NCI-H2227 treated with DMSO at 0.1 percent for 48 hours (cell line): Measurements from ENCODE around the gene TNK1.
"Not testable (repeated sequence)": the region's sequence is repeated elsewhere in the genome, so short reads cannot be mapped to it uniquely, and the experiment has no call there.

Experiments used
- DNase-seq: peaks from one replicate; lab custom pipeline; 2025; lab: John Stamatoyannopoulos, UW

The TNK1 gene

DNA sequence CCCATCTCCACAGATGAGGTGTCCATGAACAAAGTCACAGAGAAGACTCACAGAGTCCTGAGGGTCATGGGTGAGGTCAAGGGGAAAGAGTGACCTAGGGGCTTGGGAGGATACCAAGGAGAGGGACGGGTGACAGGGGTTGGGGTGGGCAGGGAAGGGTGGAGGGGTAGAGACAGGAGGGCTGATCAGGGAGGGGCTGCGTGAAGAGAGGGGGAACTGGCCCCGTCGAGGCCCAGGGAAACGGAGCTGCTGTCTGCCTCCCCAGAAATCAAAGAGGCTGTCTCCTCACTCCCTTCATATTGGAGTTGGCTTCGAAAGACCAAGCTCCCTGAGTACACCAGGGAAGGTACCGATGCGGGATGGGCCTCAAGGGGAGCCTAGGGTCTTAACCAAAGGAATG lies 25.3 kb upstream of the TNK1 start:
- DNase-seq: no peak

- no peak for DNase-seq
These were observed 24.8 kb upstream of the TNK1 start for GRCh38 chr17:7356072-7356549.

GRCh38 chr17:7356756-7357155 lies 24.1 kb upstream of the TNK1 start:
- DNase-seq: no peak

- no peak for DNase-seq
These were observed 23.5 kb upstream of the TNK1 start for GRCh38 chr17:7357381-7357780.

DNA sequence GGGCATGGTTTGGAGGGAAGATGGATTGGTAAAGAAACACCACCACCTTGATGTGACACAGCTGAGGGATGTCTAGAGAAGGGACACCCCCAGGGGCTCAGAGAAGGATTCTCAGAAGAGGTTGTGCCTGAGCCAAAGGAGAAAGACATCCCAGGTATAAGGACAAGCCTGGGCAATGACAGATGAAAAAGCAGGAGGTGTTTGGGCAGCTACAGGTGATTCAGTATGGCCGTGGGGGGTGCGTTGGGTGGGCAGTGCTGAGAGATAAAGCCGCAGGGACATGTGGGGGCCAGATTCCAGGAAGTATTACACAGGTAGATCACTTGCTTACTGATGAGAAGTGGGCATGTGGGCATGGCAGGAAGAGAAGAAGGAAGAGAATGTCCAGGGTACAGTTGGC lies 19.0 kb upstream of the TNK1 start:
- no peak for DNase-seq

- DNase-seq: no peak
These were observed 17.6 kb upstream of the TNK1 start for GRCh38 chr17:7363311-7363710.

DNA sequence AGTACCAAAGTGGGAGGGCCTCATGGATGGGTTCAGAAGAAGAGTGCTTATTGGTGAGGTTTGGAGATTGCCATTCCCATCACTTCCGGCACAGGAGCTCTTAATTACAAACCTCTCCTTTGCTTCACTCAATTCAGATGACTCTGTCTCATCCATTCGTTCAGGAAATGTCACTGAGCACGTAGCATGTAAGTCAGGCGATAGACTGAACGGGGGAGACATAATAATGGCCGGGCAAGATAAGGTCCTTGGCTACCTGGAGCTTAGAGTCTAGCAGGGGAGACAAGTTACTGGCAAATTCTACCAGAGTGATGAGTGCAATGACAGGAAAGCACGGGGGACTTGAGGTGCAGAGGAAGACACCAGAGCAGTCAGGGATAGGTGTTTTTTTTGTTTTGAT lies 14.9 kb upstream of the TNK1 start:
- not testable (repeated sequence) for DNase-seq

- DNase-seq: no peak
These were observed 13.8 kb upstream of the TNK1 start for GRCh38 chr17:7367083-7367482.

DNA sequence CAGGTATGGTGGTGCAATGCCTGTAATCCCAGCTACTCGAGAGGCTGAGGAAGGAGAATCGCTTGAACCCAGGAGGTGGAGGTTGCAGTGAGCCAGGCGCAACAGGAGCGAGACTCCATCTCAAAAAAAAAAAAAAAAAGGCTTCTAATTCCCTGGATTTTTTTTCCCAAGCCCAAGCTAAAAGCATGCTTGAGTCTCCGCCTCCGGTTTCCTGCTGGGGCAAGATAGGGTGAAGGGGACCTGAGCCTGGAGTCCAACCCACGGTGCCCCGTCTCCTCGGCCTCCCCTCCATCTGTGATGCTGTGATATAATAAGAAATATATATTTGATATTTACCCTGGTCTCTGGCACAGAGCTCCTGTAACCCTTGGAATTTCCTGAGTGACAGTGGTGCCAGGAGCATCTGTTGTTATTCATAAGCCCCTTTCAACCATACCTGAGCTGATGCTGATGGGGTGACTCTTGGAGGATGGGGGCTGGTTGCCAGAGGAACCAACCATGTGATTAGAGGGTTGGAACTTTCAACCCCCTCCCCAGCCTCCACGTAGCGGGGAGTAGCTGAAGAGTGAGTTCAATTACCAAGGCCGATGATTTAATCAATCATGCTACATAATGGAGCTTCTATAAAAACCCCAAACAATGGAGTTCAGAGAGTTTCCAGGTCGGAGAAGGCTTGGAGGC lies 12.8 kb upstream of the TNK1 start:
- no peak for DNase-seq

GRCh38 chr17:7368599-7368994 lies 12.3 kb upstream of the TNK1 start:
- DNase-seq: not testable (repeated sequence)

DNA sequence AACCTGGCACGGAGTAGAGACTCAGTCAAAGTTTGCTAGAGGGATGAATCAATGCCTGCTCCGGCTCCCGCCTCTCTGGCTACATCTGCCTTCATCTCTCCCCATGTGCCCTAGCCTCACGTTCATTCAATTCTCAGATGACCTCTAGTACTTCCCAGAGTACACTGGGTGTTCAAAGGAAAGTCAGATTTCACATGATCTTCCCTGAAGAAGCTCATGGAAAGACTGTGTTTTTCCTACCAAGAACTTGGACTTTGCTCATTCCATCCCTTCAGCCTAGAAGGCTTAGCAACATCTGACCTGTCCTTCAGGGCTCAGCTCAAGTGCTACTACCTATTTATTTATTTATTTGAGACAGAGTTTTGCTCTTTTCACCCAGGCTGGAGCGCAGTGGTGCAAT lies 11.1 kb upstream of the TNK1 start:
- no peak for DNase-seq

GRCh38 chr17:7370853-7371252 lies 10.0 kb upstream of the TNK1 start:
- DNase-seq: no peak

- no peak for DNase-seq
These were observed 6.5 kb upstream of the TNK1 start for GRCh38 chr17:7374353-7374752.

- no peak for DNase-seq
These were observed 1.8 kb upstream of the TNK1 start for GRCh38 chr17:7379134-7379533.

- DNase-seq: no peak
These were observed 568 bp upstream of the TNK1 start for GRCh38 chr17:7380321-7380720.

GRCh38 chr17:7382901-7383300 lies 2.0 kb downstream of the TNK1 start:
- no peak for DNase-seq

DNA sequence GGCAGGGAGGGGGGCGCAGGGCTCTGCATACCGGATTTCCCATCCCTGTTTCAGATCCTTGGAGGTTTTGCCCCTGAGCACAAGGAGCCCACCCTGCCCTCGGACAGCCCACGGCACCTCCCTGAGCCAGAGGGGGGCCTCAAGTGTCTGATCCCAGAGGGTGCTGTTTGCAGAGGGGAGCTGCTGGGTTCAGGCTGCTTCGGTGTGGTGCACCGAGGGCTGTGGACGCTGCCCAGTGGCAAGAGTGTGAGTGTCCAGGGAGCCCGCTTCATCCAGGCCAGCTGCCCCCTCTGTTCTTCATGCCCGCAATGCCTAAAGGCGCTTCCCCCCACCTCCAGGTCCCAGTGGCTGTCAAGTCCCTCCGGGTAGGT lies 2.5 kb downstream of the TNK1 start:
- DNase-seq: no peak

DNA sequence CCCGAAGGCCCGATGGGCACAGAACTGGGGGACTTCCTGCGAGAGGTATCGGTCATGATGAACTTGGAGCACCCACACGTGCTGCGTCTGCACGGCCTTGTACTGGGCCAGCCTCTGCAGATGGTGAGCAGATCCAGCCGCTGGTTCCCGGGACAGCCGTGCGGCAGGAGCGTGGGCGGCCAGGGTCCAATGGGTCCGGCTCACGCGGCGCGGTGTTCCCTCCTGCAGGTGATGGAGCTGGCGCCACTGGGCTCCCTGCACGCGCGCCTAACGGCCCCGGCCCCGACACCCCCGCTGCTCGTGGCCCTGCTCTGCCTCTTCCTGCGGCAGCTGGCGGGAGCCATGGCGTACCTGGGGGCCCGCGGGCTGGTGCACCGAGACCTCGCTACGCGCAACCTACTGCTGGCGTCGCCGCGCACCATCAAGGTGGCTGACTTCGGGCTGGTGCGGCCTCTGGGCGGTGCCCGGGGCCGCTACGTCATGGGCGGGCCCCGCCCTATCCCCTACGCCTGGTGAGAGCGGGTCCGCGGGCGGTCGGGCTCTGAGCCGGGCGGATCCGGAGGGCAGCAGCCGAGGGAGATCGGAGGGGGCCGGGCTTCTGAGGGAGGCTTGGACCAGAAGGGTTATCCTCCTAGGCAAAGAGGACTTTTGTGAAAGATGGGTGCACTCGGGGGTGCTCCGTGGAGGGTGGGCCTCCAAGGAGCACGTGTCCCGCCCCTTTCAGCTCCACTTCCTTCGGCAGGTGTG lies 3.0 kb downstream of the TNK1 start:
- DNase-seq: no peak

DNA sequence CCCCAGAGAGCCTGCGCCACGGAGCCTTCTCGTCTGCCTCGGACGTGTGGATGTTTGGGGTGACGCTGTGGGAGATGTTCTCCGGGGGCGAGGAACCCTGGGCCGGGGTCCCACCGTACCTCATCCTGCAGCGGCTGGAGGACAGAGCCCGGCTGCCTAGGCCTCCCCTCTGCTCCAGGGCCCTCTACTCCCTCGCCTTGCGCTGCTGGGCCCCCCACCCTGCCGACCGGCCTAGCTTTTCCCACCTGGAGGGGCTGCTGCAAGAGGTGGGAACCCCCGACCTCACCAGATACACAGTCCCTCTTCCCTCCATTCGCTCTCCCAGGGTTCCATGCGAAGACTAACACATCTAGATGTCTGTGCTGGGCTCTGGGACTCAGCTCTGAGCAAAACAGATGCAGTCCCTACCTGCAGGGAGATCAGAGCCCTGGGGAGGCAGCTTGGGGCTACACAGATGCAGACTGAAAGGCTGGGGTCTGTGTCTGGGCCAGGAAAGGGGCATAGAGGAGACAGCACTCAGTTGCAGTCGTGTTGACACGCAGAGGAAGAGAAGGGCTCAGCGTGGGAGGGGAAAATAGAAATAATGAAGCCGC lies 3.7 kb downstream of the TNK1 start:
- no peak for DNase-seq

- DNase-seq: no peak
These were observed 8.0 kb downstream of the TNK1 start for GRCh38 chr17:7388856-7389255.

DNA sequence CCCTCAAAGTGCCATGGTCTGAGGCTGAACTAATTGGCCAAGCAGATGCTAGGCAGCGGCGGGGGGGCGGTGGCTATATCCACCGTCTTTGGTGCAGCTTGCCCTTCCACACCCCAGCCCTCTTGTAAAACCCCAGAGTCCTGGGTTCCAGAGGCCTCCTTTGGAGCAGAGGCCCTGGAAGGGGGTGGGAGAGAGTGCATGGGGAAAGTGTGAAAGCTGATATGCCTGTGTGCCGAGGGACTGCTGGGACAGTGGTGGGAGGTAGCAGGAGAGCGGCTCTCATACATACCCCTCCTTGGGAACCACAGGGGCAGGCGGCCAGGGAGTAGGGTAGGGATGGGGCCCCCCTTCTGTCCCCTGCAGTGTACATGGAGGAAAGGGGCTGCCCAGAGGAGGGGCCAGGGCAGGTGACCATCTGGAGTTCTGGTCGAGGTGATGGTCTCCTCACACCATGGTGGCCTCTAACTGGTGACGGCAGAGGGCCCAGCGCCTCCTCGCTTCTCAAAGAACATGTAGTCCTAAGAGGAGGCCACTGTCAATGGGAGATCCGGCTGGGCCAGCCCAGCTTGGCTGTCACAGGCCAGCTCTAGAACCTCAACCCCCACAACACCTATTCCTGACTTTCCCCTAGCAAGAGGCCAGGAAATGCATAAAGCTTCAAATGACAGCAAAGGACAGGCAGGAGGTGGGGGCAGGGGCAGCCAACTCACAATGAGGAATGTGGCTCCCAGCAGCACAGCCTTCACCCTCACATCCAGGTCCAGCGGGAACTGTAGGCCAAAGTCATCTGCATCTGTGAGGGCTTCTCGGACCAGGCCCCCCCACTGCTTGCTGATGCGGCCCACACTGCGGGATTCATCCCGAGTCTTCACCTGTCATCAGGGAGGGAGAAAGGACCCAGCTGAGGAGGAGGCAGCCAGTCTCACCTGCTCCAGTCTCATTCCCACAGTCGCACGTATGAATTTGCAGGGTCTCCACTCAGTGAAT lies 9.3 kb downstream of the TNK1 start:
- no peak for DNase-seq

GRCh38 chr17:7391307-7391706 lies 10.4 kb downstream of the TNK1 start:
- no peak for DNase-seq
